COLO668 (cell line): ENCODE measurements around the gene LGALS3BP.
"Not testable (repeated sequence)": the region's sequence is repeated elsewhere in the genome, so short reads cannot be mapped to it uniquely, and the experiment has no call there.

ENCODE experiments used
- DNase-seq: peaks from one replicate; lab custom pipeline; 2025; ENCODE audit not compliant: unreplicated experiment; lab: John Stamatoyannopoulos, UW

The LGALS3BP gene

DNA sequence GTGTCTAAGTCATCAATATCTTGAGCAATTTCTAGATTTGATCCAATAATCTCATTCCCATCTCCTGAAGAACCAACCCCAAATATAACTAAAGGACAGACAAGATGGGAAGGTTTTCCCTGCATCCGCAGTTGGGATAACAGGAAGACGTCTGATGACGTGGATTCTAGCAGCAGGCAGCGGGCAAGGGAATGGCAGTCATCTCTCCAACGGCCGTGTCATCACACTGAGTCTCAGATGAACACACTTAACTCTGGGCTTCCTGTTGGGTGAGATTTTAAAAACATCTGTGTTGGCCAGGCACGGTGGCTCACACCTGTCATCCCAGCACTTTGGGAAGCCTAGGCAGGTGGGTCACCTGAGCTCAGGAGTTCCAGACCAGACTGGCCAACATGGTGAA lies 33.6 kb downstream of the LGALS3BP start:
- DNase-seq: no peak

DNA sequence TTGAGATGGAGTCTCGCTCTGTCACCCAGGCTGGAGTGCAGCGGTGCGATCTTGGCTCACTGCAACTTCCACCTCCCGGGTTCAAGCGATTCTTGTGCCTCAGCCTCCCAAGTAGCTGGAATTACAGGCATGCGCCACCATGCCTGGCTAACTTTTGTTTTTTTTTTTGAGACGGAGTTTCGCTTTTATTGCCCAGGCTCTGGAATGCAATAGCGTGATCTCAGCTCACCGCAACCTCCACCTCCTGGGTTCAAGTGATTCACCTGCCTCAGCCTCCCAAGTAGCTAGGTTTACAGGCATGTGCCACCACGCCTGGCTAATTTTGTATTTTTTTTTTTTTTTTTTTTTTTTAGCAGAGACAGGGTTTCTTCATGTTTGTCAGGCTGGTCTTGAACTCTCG lies 34.3 kb downstream of the LGALS3BP start:
- not testable (repeated sequence) for DNase-seq

DNA sequence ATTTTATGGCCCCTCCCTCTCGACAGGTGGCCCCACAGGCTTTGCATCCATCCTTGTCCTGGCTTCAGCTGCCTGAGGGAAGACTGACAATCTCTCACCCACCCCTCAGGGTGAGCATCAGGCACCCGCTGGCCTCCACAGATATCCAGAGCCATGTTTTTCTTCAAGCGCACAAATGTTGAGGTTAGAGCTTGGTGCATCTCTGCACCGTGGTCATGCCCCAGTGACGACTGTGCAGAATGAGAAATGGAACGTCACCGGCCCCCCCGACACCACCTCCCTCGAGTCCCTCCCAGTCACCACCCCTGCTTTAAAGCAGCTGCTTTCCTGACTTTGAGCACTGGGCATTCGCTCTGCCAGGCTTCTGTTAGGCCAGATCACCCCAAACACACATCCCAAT lies 34.8 kb downstream of the LGALS3BP start:
- DNase-seq: no peak

DNA sequence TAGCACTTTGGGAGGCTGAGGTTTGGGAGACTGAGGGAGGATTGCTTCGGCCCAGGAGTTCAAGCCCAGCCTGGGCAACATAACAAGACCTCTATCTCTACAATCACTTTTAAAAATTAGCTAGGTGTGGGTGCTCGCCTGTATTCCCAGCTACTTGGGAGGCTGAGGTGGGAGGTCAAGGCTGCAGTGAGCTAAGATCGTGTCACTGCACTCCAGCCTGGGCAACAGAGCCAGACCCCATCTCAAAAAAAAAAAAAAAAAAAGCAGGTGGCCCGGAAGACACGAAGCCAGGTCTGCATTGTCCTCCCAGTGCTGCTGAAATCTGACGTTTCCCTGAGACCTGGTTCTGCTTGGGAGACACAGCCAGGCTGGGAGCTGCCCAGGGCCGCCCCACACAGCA lies 35.7 kb downstream of the LGALS3BP start:
- DNase-seq: no peak

DNA sequence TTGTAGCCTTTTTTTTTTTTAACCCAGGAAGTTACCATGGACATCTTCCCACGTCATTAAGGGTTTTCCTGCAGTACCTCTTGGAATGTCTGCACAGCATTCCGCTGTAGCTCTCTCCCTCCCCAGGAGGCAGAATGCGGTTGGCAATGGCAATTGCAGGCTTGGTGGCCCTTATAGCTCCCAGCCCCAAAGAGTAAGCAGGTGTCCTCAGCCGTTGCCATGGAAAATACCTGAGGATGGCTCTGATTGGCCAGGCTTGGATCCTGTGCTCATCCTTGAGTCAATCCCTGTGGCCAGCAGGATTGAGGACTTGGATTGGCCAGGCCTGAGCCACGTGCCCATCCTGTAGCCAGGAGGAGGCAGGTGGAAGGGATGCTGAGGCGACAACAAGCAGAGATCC lies 39.0 kb downstream of the LGALS3BP start:
- no peak for DNase-seq

DNA sequence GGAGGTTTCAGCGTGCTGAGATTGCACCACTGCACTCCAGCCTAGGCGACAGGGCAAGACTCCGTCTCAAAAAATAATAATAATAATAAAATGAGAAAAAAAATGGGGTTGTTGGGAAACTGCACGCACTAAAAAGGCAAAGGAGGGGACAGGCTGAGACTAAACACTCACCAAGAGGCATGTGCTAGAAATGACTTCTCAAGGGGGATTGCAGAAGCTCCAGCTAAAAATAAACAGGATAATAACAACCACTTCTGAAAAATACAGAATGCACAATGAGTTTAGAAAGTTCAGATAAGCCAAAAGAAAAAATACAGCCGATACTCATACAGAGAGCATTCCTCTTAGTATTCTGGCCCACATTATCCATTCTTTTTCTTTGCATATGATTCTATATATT lies 39.5 kb downstream of the LGALS3BP start:
- DNase-seq: no peak

DNA sequence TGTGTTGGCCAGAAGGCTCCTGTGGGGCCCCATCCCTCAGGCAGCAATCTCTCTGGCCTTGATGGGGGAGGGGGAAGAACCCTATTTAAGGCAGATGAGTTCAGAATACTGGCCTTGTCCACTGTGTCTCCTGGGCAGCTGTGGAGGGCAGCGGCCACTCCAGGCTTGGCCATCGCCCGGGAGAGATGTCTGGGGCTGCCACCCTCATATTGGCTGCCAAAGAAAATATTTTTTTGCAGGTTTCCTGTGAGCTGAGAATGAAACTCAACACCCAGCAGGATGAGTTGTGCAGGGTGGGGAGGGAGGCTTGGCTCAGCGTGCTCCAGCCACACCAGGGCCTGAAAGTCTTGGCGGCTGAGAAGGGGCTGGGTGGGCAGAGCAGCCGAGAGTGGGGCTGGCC lies 40.1 kb downstream of the LGALS3BP start:
- no peak for DNase-seq

DNA sequence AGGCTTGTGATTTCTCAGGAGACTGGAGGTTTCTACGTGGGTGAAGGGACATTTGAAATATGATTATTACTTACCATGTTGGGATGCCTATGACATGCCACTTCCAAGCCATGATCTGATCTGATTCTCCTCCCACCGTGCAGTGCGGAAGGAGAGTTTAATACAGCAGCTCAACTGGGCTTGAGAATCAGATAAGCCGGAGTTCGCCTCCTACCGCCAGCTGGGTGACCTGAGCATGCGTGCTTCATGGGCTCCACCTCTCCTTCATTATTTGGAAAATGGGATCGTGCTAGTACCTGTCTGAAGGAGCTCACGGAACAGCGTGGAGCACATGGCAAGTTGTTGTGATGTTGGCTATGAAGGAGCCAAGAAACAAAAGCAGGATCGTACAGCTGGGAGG lies 42.2 kb downstream of the LGALS3BP start:
- DNase-seq: no peak

DNA sequence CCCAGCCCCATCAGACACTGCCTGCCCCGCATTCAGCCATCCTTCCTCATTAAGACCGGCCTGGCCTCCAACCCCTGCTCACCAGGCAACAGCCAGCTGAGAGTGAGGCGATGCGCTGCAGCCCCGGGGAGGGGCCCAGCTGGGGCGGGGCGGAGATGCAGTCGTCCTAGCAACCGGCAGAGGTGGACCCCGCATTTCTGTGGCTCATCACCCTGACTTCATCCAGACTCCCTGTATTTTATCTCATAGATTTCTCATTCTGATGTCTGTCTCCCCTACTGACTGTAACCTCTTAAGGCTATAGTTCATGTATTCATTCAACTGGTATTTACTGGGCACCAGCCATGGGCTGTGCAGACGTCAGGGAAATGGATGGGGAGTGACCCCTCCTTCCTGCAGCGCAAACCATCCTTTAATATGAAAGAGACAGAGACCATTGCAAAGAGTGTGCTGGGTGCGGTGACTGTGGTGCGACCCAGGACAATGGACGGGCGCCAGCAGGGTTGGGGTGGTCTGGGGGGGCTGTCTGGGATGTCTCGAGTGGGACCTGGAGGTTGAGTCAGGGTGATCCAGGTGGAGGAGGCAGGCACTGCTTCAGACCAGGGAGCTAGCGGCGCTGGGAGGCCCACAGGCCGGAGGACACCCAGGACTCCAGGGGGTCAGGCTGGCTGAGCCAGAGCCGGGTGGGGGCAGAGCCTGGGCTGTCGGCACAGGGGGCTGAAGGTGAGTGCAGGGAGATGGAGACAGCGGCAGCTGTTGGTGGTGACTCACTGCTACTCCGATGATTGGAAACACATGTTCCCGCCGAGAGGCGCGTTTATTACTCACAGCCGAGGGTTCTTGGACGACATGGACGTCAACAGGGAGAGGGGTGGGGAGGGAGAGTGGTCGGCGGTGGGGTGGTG lies 44.1 kb downstream of the LGALS3BP start:
- peak; percentile 37 for DNase-seq

DNA sequence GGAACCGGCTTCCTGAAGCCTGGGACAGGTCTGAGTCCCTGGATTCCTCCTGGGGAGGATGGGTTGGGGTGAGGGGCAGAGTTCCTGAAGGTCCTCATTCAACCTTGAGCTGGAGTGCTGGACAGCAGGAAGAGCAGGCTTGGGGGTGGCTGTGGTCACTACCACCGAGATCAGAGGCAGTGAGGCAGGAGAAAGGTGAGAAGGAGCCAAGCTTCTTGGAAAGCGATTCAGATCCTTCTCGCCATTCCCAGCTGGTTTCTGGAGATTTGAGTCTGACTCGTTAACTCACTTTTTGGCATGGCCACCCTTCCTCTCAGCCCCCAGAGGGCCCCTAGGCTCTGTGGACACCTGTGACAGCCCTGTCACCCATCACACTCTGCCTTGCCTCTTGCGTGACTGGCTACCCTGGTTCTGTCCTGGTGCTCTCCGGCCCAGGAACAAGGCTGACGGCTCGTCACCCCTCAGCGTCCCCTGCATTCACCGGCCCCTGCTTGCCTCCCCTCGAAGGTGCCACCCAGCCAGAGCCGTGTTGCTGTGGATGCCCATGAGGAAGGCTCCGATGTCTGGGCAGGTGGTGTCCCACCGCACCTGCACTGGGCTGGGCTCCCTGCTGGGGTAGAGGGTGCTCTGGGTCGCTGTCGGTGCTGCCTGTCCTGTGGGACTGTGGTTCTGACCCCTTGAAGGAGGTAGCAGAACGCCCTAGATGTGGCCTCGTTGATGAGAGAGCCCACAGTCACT lies 44.9 kb downstream of the LGALS3BP start:
- DNase-seq: no peak

DNA sequence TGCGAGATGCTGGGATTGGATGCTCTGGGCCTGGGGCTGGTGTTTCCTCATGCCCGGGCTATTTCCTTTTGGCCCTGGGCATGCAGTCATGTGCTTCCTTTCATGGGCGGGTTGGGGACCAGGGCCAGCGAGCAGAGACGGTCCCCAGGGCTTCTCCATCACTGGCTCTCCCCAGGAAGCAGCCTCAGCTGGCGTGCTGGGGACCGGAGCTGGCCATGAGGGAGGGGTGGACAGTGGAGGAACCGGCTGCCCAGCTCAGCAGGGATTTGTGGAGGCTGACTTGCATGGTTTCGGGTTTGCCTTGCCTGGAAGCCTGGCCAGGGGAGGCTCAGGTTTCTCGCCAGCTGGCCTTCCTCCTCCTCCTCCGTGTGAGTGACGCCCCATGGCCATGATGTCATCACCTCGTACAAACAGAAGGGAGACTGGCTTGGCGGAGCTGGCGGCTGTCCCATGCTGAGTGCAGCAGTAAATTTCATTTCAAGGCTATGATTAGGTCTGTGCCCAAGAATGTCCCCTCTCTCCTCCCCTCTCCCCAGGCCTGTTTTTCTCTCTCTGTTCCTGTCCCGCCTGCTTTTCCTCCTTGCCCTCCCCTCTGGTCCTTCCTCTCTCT lies 45.7 kb downstream of the LGALS3BP start:
- DNase-seq: peak; percentile 85

DNA sequence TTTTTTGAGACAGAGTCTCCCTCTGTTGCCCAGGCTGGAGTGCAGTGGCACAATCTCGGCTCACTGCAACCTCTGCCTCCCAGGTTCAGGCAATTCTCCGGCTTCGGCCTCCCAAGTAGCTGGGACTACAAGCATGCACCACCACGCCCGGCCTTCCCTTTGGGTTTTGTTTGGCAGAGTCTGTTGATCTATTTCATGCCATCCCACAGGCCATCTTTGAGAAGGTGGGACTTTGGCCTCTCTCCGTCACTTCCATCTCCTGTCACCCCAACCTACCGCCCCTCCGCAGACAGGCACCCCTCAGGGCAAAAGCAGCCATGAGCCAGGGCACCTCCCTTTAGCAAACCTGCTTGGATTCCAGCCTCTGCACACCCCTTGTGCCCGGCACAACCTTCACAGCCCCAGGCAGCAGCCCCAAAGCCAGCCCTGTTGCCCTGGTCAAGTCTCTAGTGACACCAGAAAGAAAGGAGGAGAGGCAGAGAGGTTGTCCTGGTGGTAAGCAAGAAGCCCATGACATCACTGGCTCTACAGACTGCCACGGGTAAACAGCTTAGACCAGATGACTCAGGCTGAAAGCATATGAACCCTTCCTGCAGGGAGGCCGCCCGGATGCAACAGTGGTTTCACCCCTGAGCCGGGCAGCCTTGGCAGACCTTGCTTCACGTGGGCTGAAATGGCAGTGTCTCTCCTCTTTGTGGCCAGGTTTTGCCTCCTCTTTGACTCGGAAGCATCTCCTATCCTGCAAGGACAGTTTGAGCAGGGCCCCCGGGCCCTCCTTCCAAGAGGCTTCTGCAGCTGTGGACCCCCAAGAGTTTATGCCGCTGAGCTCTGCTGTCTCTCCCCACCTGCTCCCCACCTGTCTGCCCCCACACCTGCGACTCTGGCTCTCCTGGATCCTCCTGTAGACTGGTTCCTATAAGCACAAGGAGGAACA lies 46.4 kb downstream of the LGALS3BP start:
- DNase-seq: peak; percentile 6

DNA sequence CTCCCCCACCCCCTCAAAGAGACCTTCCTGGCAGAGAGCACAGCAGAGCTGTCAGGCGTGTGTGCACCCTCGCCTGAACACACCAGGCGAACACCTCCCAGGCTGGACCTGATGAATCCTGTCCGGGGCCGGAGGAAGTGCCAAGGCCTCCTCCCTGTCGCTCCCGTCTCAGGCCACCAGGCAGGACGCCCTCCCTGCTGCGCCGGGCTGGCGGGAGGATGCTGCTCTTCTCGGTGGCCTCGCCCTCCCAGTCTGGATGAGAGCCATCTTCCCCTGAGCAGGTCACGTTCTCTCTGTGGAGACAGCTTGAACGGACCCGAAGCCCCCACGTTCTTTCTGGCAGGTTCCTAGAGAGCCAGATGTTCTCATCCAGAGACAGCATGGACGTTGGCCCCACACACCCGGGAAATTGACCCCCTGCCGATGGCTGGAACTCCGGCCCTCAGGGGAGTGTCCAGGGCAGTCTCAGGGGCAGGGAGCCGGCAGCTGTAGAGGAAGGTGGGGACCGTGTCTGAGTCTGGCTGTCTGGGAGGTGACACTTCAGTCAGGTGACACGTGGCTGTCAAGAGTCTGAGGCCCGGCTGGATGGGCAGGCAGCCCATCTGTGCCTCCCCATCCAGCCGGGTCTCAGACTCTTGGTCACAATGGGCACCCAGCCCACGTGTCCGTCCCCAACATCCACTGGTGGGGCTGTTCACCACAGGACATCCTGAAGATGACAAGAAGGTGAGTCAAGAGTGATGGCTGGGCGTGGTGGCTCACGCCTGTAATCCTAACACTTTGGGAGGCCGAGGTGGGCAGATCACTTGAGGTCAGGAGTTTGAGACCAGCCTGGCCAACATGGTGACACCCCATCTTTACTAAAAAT lies 49.6 kb downstream of the LGALS3BP start:
- no peak for DNase-seq

DNA sequence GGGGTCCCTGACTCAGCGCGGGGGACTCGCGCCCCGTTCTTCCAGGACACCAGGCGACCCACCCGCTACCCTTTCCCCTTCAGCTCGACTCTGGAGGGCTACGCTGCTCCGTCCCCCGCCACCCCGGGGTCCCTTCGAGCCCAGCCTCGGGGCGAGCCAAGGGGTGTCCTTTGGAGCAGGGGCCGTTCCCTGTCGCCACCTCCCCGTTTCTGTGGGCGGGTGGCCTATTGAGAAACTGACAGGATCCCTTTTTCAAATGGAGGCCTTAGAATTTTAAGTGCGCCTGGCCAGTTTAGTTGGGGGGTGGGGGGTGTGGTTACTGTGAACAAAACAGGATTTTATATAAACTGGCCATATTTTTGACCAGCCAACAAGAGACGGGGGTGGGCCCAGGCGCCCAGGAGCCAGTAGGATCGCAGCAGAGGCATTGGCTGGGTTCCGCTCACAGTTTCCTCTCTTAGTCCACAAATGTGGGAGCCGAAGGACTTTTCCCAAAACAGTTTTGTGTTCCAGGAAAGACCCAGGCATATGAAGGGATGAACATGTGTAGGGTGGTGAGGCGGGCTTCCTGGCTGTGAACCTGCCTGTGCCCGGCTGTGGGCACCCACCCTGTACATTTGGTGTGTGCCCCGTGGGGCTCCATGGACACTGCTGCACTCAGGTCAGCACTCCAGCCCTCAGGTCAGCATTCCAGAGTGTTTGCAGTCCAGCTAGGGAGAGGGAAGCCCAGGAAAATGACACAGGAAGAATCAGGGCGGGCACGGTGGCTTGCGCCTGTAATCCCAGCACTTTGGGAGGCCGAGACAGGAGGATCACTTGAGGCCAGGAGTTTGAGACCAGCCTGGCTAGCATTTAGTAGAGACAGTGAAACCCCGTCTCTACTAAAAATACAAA lies 53.8 kb downstream of the LGALS3BP start:
- DNase-seq: no peak

DNA sequence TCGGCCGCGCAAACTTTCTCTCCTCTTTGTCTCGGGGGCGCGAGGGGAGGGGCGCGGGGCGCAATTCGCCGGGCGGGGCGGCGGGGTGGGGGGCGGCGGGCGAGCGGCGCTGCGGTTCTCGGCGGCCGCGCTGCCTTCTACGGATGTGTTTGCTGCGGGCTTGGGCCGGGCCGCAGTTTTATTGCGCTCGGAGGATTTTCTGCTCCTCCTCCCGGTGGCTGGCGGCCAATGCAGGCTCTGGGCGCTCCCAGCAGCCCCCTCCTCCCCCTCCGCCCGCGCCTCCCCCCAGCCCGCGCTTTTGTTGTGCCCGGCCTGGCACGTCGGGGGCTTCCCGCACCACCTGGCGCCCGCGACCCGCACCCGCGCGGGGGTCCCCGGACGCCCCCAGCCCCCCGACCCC lies 54.5 kb downstream of the LGALS3BP start, which contains the start of gene TIMP2:
TIMP2 (minus strand) TSS at position 154 of the 400 bp plus-strand sequence. CDS start 299 bp downstream, outside the sequence.
- DNase-seq: peak; percentile 47

DNA sequence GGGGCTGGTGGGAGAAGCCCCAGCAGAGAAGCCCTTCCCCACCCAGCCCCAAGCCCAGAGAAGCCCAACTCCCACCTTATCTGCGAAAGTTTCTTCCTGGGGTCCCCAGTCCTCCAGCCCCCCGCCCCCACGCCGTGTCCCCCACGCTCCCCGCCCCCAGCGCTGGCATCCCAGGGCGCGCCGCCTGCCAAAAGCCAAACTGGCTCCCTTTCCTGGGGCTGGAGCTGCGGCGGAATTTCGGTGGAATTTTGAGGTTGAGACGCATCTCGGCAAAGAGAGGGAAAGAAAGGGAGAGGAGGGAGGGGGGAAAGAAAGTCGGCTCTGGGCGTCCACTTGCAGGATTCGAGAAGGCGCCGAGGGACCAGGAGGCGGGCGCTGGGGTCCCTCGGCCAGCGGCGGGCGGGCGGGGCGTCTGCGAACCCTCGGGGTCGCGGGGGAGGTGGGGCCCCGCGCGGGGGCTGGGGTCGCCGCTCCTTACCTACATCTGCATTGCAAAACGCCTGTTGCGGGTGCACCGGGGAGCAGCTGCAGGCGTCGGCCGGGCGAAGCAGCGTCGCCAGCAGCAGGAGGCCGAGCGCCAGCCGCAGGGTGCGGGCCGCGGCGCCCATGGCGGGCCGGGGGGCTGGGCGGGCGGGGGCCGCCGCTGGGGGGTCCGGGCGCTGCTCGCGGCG lies 55.1 kb downstream of the LGALS3BP start:
- DNase-seq: no peak

DNA sequence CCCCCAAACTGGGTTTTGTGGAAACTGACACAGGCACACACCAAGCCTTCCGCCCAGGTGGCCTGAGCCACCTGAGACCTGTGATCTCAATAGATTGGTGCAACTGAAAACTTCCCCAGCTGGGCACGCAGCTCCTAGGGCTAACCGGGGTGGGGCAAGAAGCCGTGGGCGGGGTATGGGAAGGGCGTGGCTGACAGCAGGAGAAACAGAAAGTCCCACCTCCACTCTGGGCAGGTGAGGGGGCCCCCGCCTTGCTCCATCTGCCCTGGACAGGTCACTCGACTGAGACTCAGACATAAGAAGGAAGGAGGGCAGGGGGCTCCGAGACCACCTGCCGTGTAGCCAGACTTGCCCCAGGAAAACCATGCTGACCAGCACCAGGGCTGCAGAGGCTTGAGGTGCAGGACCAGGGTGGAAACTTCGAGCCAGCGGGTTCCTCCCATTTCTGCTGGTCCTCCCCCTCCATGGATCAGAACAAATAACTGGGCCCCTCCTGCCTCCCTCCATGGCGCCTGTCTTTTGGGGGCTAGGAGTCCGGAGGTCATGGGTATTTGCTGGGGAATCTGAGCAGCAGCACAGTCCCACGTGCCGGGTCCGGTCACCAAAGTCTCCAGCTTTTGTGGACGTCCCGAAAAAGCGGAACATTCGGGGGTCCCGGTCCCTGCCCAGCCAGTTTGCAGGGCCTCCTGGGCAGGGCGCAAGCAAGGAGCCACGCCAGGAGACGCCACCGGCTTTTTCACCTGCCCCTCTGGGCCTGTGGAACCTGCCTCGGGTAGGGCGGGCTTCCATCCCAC lies 55.9 kb downstream of the LGALS3BP start:
- peak; percentile 22 for DNase-seq
